ENCODE data around the gene PACSIN1.

Gene PACSIN1

GRCh38 chr6:34581561-34581920 is 115.7 kb downstream of the PACSIN1 start:
- DNase-seq (ENCODE audit: low read depth in 2 of 2), result no peak

GRCh38 chr6:34583461-34583860 is 117.6 kb downstream of the PACSIN1 start:
- peak in 1 of 2 donors; percentile 4 for DNase-seq (ENCODE audit: low read depth in 2 of 2)

- no peak for DNase-seq (ENCODE audit: low read depth in 2 of 2)
These were observed 118.2 kb downstream of the PACSIN1 start for GRCh38 chr6:34583861-34584604.

- no peak for DNase-seq (ENCODE audit: low read depth in 2 of 2)
These were observed 118.8 kb downstream of the PACSIN1 start for GRCh38 chr6:34584694-34585093.

Data from stimulated activated CD4-positive, alpha-beta T cell treated with anti-CD3 and anti-CD28 coated beads, Interleukin-4, amount 100 ng/mL, for 48 hours (primary cell).